Hepatocyte (in vitro differentiated cells): Measurements from ENCODE around the gene DPYSL3.

Experiments used
- CTCF ChIP-seq: fragments of 200-600 bp; sonication (generic); IDR thresholded peaks from 2 replicates; pipeline ENCODE4 v1.5.1; 2016; ENCODE audit warnings: antibody characterized with exemption, mild to moderate bottlenecking; ENCODE audit not compliant: poor library complexity
- EZH2phosphoT487 ChIP-seq: fragments of 200-600 bp; sonication (generic); IDR thresholded peaks from one replicate; pipeline ENCODE4 v1.6.1; 2018; ENCODE audit warnings: antibody characterized with exemption, mild to moderate bottlenecking, low read depth, moderate library complexity; ENCODE audit not compliant: unreplicated experiment, severe bottlenecking

- TF ChIP-seq CTCF: no peak
- no peak for TF ChIP-seq EZH2phosphoT487
Measured at GRCh38 chr5:147483961-147484707, 25.7 kb downstream of the DPYSL3 start.
